T-cell (primary cell): ENCODE measurements around the gene COL19A1. TPM values are rescaled to one million over a fixed set of nuclear protein-coding genes. Genes with fewer than 3 reads are reported as not detected.

Experiments used
- ATAC-seq, 4 experiments: fragments of 200-7000 bp in 3 of 4; fragments of 150-1000 bp in 1 of 4; cut with Tn5 transposase; replicated peaks in 1 of 4; 1 replicate in 3 of 4; 2 replicates in 1 of 4; pipeline ENCODE4 v1.10.0; 2021; ENCODE audit warnings: moderate library complexity in 3 of 4, mild to moderate bottlenecking in 2 of 4, moderate number of reproducible peaks in 1 of 4
- CTCF ChIA-PET, 2 donors: fragments of 300-600 bp; sonication (Branson Sonifier 250); formaldehyde crosslinking; loops; one replicate each; lab custom pipeline; 2022; ENCODE audit warnings: antibody characterized with exemption in 2 of 2; lab: Charles Lee
- POLR2A ChIA-PET, 2 donors: fragments of 300-600 bp; sonication (Branson Sonifier 250); formaldehyde crosslinking; loops; one replicate each; lab custom pipeline; 2022; ENCODE audit warnings: antibody characterized with exemption in 2 of 2; lab: Charles Lee
- DNase-seq, 35 experiments: peaks; one replicate each; pipeline versions ENCODE4 v3.0.0 to v3.0.0-alpha.2; 2013 to 2023
- H3K27ac ChIP-seq: one replicate; pipeline ENCODE4 v1.5.1; 2013; ENCODE audit warnings: low read length
- H3K27me3 ChIP-seq, 2 experiments: replicated peaks in 1 of 2; 1 replicate in 1 of 2; 2 replicates in 1 of 2; pipeline versions ENCODE4 v1.6.1 to v1.7.0; 2013; ENCODE audit warnings: low read length in 1 of 2, mixed read lengths in 1 of 2; ENCODE audit not compliant: control insufficient read depth in 2 of 2, insufficient read depth in 2 of 2; ENCODE audit errors: extremely low read depth in 1 of 2
- H3K36me3 ChIP-seq, 2 donors: 1 replicate in 1 of 2; 2 replicates in 1 of 2; pipeline versions ENCODE4 v1.6.1 to v1.7.0; 2013; ENCODE audit warnings: low read length in 1 of 2; ENCODE audit not compliant: control insufficient read depth in 2 of 2, insufficient read depth in 1 of 2; ENCODE audit errors: extremely low read depth in 1 of 2
- H3K4me1 ChIP-seq, 2 experiments: 1 replicate in 1 of 2; 2 replicates in 1 of 2; pipeline versions ENCODE4 v1.6.1 to v1.7.0; 2013; ENCODE audit warnings: low read length in 2 of 2, mixed read lengths in 1 of 2; ENCODE audit not compliant: insufficient read depth in 2 of 2, control insufficient read depth in 1 of 2; ENCODE audit errors: extremely low read depth in 1 of 2
- H3K4me3 ChIP-seq, 2 donors: 1 replicate in 1 of 2; 2 replicates in 1 of 2; pipeline versions ENCODE4 v1.5.1 to v1.7.0; 2013; ENCODE audit warnings: mild to moderate bottlenecking in 2 of 2, low read length in 1 of 2, moderate library complexity in 1 of 2; ENCODE audit not compliant: control insufficient read depth in 1 of 2; ENCODE audit errors: extremely low read depth in 1 of 2
- H3K9me3 ChIP-seq: 2 replicates; pipeline ENCODE4 v1.7.0; 2013
- H3K27ac Mint-ChIP-seq, 2 donors: one replicate each; pipeline ENCODE4 v1.8.0; 2020 to 2021; ENCODE audit warnings: mild to moderate bottlenecking in 2 of 2, mixed read lengths in 2 of 2
- H3K27me3 Mint-ChIP-seq, 2 donors: one replicate each; pipeline ENCODE4 v1.8.0; 2021 to 2022; ENCODE audit warnings: mixed read lengths in 2 of 2
- H3K36me3 Mint-ChIP-seq: one replicate; pipeline ENCODE4 v1.8.0; 2021; ENCODE audit warnings: mixed read lengths
- H3K4me1 Mint-ChIP-seq, 3 donors: one replicate each; pipeline ENCODE4 v1.8.0; 2020 to 2022; ENCODE audit warnings: mixed read lengths in 3 of 3, mild to moderate bottlenecking in 1 of 3
- H3K4me3 Mint-ChIP-seq, 3 donors: one replicate each; pipeline ENCODE4 v1.8.0; 2020 to 2022; ENCODE audit warnings: mild to moderate bottlenecking in 3 of 3, mixed read lengths in 3 of 3, moderate library complexity in 3 of 3
- H3K9me3 Mint-ChIP-seq, 3 donors: one replicate each; pipeline ENCODE4 v1.8.0; 2020 to 2022; ENCODE audit warnings: mixed read lengths in 3 of 3
- WGBS: methylation state at CpG from one replicate; pipeline ENCODE4 v1.1.5; 2013; ENCODE audit warnings: missing lambda C conversion rate; ENCODE audit not compliant: insufficient coverage; 5-methylcytosine and 5-hydroxymethylcytosine counted together
- total RNA-seq, 35 experiments: library from RNA in 6 of 35; stranded (reverse) in 6 of 35; fragments of 120-200 nt in 1 of 35; gene quantifications; one replicate each; pipeline versions ENCODE4 v1.2.1 to v1.2.4 and lab custom pipeline; 2013 to 2026

COL19A1 gene
- total RNA-seq, 5 donors from 2014 or later (not counting 1 experiment from before 2014, with no cell fraction given) = 0.42 to 2.3 (median 0.55) TPM

DNA sequence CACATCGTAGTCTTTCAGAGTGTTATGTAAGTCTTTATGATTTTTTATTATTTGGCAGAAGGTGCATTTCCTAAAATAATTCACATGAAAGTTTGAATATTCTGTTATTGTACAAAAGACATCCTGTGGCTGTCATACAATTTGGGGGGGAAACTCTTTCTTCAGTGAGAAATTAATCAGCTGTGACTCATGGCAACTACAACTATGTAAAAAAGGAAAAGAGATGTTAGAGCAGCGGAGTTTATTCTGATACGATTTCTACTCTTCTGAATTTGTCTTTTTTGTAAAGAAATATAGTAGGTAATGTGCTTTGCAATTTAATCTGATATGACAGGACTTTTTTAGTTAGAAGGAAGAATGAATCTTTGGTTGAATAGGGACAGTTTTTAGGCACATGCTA is 14.2 kb downstream of the COL19A1 start:
- Mint-ChIP-seq H3K27me3 (peaks cover 18 to 20% of the 10 kb centered on the region in 2 donors), H3K9me3 (no peaks in the 10 kb centered on the region), H3K27ac (peak overlapping the region in 1 of 2 donors; percentile 25), H3K4me3 (no peak overlapping the region), H3K36me3 (peaks cover 2% of the 10 kb centered on the region), H3K4me1 (peaks cover 0 to 2% (median 0%) of the 10 kb centered on the region in 3 donors)
- no peaks in the 10 kb centered on the region for H3K9me3 ChIP-seq
- no peak for ATAC-seq
- ChIA-PET POLR2A (no interaction called here), CTCF (no interaction called here)
- no peaks in the 10 kb centered on the region for H3K4me1 ChIP-seq
- no peak overlapping the region for H3K4me3 ChIP-seq
- H3K36me3 ChIP-seq = no peaks in the 10 kb centered on the region
- H3K27ac ChIP-seq = no peak overlapping the region
- no peaks in the 10 kb centered on the region for H3K27me3 ChIP-seq
- WGBS = 65% methylated on average over 2 of the region's 3 CpGs
- DNase-seq = no peak

DNA sequence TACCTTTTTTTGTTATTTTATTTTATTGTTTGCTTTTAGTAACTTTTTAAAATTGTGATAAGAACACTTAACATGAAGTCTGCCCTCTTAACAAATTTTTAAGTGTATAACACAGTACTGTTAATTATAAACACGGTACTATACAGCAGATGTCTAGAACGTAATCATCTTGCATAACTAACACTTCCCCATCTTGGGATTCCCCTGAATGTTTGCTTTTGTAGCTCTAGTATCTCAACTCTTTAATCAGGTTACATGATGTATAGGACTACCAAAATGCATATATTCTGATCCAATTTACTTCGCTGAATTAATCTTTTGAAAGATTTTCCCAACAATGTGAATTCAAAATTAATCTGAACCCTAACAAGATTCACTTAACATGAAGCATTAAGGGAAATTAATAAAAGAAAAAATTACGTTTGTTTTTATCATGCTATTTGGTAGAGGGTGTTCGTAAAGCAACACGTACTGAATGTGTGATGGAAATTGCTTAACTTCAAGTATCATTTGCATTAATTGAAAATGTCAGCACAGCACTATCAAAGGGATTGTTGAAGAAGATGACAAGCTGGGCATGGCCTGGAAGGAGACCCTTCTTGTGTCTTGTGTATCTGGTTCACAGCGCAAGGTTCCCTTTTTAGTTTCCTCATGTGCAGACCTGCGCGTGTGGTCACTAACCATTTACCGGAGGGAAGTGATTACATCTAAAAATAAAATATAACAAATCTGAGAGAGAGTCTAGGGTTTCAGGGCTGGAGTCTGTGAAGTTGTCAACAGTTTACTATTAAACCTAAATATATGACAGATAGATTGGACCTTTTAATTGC is 15.2 kb downstream of the COL19A1 start:
- POLR2A ChIA-PET = no interaction called here
- Mint-ChIP-seq H3K4me1 (peaks cover 0 to 2% (median 0%) of the 10 kb centered on the region in 3 donors), H3K27me3 (peaks cover 16 to 20% of the 10 kb centered on the region in 2 donors), H3K36me3 (peaks cover 2% of the 10 kb centered on the region), H3K27ac (peak overlapping the region in 1 of 2 donors; percentile 67), H3K9me3 (no peaks in the 10 kb centered on the region), H3K4me3 (no peak overlapping the region)
- Histone ChIP-seq H3K36me3 (no peaks in the 10 kb centered on the region), H3K4me3 (no peak overlapping the region), H3K27me3 (no peaks in the 10 kb centered on the region), H3K27ac (no peak overlapping the region), H3K9me3 (no peaks in the 10 kb centered on the region), H3K4me1 (no peaks in the 10 kb centered on the region)
- DNase-seq (peak in 1 of 35 experiments; percentile 8), ATAC-seq (peak in 1 of 4 experiments; percentile 46)
- no CpG with 5 or more reads among the region's 10 CpGs for WGBS
- CTCF ChIA-PET = no interaction called here

DNA sequence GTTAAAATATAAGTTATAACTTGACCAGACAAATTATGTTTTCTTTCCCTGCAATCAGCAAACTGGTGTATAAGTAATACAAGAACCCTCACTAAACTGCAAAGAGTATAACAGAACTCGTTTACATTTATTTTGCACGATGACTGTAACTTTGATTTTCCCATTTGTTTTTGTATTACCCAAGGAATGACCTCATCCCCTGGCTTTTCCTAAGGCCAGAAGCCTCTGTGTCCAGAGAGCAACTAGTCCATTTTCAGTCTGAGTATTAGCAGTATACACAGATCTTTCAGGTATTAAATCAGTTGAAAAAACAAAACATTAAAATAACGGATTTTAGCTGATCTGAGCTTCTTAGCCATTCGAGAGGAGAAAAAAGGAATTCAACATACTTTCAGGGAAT is 17.2 kb downstream of the COL19A1 start:
- H3K36me3 Mint-ChIP-seq = peaks cover 2% of the 10 kb centered on the region
- H3K9me3 Mint-ChIP-seq = no peaks in the 10 kb centered on the region
- ATAC-seq (no peak), DNase-seq (no peak)
- H3K27me3 ChIP-seq = no peaks in the 10 kb centered on the region
- H3K4me1 ChIP-seq = no peaks in the 10 kb centered on the region
- H3K4me1 Mint-ChIP-seq = peaks cover 0 to 2% (median 0%) of the 10 kb centered on the region in 3 donors
- H3K9me3 ChIP-seq = no peaks in the 10 kb centered on the region
- ChIA-PET CTCF (no interaction called here), POLR2A (no interaction called here)
- H3K27me3 Mint-ChIP-seq = peaks cover 15 to 20% of the 10 kb centered on the region in 2 donors
- H3K4me3 Mint-ChIP-seq = no peak overlapping the region
- no peaks in the 10 kb centered on the region for H3K36me3 ChIP-seq
- no peak overlapping the region for H3K27ac ChIP-seq
- no peak overlapping the region for H3K4me3 ChIP-seq
- no peak overlapping the region for H3K27ac Mint-ChIP-seq
- no CpG with 5 or more reads among the region's 4 CpGs for WGBS

DNA sequence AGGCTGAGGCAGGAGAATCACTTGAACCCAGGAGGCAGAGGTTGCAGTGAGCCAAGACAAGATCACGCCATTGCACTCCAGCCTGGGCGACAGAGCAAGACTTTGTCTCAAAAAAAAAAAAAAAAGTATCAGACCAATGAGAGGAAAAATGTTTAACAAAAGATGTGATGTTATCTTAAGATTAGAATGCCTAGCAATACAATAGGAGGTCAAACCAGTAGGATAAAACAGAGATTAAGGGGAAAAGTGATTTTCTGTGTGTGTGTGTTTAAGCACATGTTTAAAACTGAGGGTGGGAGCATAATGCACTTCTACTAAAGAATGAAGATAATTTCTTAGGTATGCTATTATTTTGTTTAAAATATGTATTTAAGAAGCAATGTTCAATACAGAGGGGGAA is 17.9 kb downstream of the COL19A1 start:
- no peak overlapping the region for H3K4me3 ChIP-seq
- no peak overlapping the region for H3K4me3 Mint-ChIP-seq
- H3K36me3 ChIP-seq = no peaks in the 10 kb centered on the region
- H3K27me3 Mint-ChIP-seq = peaks cover 15 to 16% of the 10 kb centered on the region in 2 donors
- H3K9me3 ChIP-seq = no peaks in the 10 kb centered on the region
- peaks cover 2% of the 10 kb centered on the region for H3K36me3 Mint-ChIP-seq
- no peak overlapping the region for H3K27ac ChIP-seq
- peak overlapping the region in 1 of 2 donors; percentile 48 for H3K27ac Mint-ChIP-seq
- H3K4me1 Mint-ChIP-seq = no peaks in the 10 kb centered on the region
- no CpG with 5 or more reads among the region's 2 CpGs for WGBS
- ATAC-seq (no peak), DNase-seq (no peak)
- POLR2A ChIA-PET = no interaction called here
- no peaks in the 10 kb centered on the region for H3K27me3 ChIP-seq
- no peaks in the 10 kb centered on the region for H3K9me3 Mint-ChIP-seq
- CTCF ChIA-PET = no interaction called here
- no peaks in the 10 kb centered on the region for H3K4me1 ChIP-seq

DNA sequence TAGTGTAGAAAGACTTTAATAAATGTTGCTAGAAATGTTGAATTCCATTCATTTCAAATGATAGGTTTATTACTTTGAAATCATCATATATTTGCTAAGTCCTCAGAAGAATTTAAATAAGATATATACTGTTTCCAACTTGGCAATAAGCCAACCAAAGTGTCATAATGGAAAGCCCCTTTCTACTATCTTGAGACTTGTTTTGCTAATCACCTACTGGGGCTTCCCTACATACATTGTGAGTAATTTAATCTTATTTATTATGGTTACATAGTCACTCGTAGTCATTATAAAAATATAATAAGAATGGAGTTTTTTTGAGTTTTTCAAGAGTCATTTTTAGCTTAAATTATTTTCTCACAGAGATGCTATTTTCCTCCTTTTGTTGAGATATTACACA is 20.7 kb downstream of the COL19A1 start:
- Histone ChIP-seq H3K9me3 (no peaks in the 10 kb centered on the region), H3K4me3 (no peak overlapping the region), H3K4me1 (no peaks in the 10 kb centered on the region), H3K36me3 (no peaks in the 10 kb centered on the region), H3K27me3 (no peaks in the 10 kb centered on the region), H3K27ac (no peak overlapping the region)
- no peak overlapping the region for H3K4me3 Mint-ChIP-seq
- peak in 1 of 35 experiments; percentile 28 for DNase-seq
- H3K4me1 Mint-ChIP-seq = no peaks in the 10 kb centered on the region
- ChIA-PET POLR2A (no interaction called here), CTCF (no interaction called here)
- peaks cover 5% of the 10 kb centered on the region for H3K36me3 Mint-ChIP-seq
- peaks cover 0 to 11% (median 0%) of the 10 kb centered on the region in 3 donors for H3K9me3 Mint-ChIP-seq
- ATAC-seq = no peak
- peaks cover 9 to 20% of the 10 kb centered on the region in 2 donors for H3K27me3 Mint-ChIP-seq
- no peak overlapping the region for H3K27ac Mint-ChIP-seq
- WGBS = no CpG with 5 or more reads among the region's 1 CpG

DNA sequence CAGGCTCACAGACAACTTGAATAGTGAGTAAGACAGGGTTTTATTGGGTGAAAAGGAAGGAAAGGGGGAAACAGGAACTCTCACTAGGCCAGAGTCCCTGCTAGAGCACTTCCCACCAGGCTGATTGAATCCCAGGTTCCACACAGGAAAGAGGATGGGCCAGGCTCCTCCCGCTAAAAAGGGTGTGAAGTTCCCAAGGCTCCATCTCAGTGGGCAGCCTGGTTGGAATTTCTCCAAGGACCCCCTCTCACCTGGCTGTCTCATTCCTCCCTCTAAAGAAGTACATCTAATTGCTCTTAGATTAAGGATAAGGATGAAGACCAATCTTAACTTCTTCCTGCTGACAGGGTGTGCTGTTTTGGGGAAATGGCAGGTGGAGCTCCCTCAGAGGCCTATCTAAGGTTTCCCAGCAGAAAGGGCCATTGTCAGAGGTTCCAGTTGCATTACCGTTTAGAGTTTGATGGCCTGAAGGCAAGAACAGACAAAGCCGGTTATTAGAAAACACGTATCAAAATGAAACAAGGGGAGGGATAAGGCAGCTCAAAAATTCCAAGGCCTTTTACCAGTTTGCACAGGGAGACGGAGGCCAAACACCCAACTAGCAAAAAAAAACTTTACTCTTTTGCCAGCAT is 21.5 kb downstream of the COL19A1 start:
- Mint-ChIP-seq H3K36me3 (peaks cover 5% of the 10 kb centered on the region), H3K27me3 (peaks cover 8 to 19% of the 10 kb centered on the region in 2 donors), H3K4me1 (no peaks in the 10 kb centered on the region), H3K4me3 (no peak overlapping the region), H3K27ac (no peak overlapping the region), H3K9me3 (peaks cover 0 to 11% (median 0%) of the 10 kb centered on the region in 3 donors)
- 90% methylated on average over 3 of the region's 5 CpGs for WGBS
- Histone ChIP-seq H3K27me3 (no peaks in the 10 kb centered on the region), H3K9me3 (no peaks in the 10 kb centered on the region), H3K4me1 (no peaks in the 10 kb centered on the region), H3K36me3 (no peaks in the 10 kb centered on the region), H3K4me3 (no peak overlapping the region), H3K27ac (no peak overlapping the region)
- DNase-seq (no peak), ATAC-seq (no peak)
- ChIA-PET POLR2A (interaction anchor here in 1 of 2 donors (0.6 to 0.7 kb wide), 2 partner anchors 21 to 69 kb away, joined by 3 read pairs; no protein-coding TSS in a partner anchor), CTCF (no interaction called here)
